HG03520 (cell line): ENCODE measurements around the gene DLL1.

Source experiments
- ATAC-seq: cut with Tn5 transposase; IDR thresholded peaks from one replicate; pipeline ENCODE4 v1.9.1; 2021; ENCODE audit warnings: mild to moderate bottlenecking, moderate library complexity; ENCODE audit not compliant: unreplicated experiment

Gene DLL1

GRCh38 chr6:170235391-170236125, 55.3 kb downstream of the DLL1 start:
- ATAC-seq, result no peak

DNA sequence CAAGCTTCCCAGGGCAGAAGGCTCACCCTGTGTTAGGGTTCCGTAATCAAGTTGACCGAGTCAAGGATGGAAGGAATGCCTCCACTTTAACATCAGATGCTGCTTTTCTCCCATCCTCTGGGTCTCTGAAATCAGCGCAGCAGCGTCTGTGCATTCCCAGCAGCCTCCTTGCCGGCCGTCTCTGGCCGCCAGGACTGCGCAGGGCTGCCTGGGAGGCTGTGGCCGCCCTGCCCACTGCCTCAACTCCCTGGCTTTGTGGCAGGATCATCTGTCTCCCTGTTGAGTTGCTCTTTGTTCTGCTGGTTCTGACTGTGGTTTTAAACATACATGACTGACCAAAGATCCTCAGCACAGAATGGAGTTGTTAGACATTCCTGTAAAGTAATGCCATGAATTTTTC, 56.5 kb downstream of the DLL1 start:
- ATAC-seq, result no peak

- ATAC-seq, result no peak
Measured at GRCh38 chr6:170233286-170234205, 57.3 kb downstream of the DLL1 start.
